Activated naive CD4-positive, alpha-beta T cell treated with anti-CD3 and anti-CD28 coated beads, Interleukin-2, amount 10 ng/mL, durations not matched to agents 7 days and 5 days (primary cell): ENCODE results near the gene LLGL2.

Experiments used
- CTCF ChIA-PET: fragments of 350-600 bp; sonication (Branson Sonifier 250); formaldehyde crosslinking; loops from one replicate; lab custom pipeline; 2021; ENCODE audit warnings: antibody characterized with exemption; lab: Charles Lee
- DNase-seq: peaks from one replicate; pipeline ENCODE4 v3.0.0-alpha.2; 2020
- H3K27ac Mint-ChIP-seq: one replicate; pipeline ENCODE4 v1.8.0; 2021; ENCODE audit warnings: mild to moderate bottlenecking, moderate library complexity, mixed read lengths
- H3K27me3 Mint-ChIP-seq: one replicate; pipeline ENCODE4 v1.8.0; 2021; ENCODE audit warnings: mild to moderate bottlenecking, mixed read lengths
- H3K36me3 Mint-ChIP-seq: one replicate; pipeline ENCODE4 v1.8.0; 2021; ENCODE audit warnings: mixed read lengths
- H3K4me1 Mint-ChIP-seq: one replicate; pipeline ENCODE4 v1.8.0; 2021; ENCODE audit warnings: mixed read lengths
- H3K4me3 Mint-ChIP-seq: one replicate; pipeline ENCODE4 v1.8.0; 2021; ENCODE audit warnings: mild to moderate bottlenecking, moderate library complexity, mixed read lengths
- H3K9me3 Mint-ChIP-seq: one replicate; pipeline ENCODE4 v1.8.0; 2021; ENCODE audit warnings: mixed read lengths

Gene LLGL2

DNA sequence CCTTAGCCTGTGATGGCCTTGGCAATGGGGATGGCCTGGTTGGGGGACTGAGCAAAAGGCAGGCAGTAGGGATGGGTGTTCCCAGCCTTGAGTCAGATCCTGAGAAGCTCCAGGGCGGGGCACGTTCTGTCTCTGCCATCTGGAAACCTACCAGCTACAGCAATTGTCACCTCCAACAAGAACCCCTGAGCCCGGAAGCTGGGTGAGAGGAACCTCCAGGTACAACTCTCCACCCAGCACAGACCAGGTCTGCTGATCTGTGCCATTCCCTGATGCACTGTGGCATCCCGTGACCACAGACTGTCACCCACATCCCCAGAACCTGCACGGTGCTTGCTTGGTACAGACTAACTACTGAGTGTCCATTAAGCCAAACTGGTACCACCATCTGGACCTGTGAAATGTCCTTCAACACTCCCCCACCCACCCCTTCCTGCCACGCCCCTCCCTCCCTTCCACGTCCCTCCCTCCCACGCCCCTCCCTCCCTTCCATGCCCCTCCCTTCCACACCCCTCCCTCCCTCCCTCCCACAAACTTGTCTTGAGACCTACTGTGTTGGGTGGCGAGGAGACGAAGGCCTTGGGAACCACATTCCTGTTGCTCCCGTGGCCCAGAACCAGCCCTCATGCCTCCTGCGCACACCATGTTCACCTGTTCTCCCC is 78.7 kb downstream of the LLGL2 start:
- Mint-ChIP-seq H3K9me3 (no peaks in the 10 kb centered on the region), H3K27ac (no peak overlapping the region), H3K4me1 (peaks cover 5% of the 10 kb centered on the region), H3K36me3 (no peaks in the 10 kb centered on the region), H3K4me3 (no peak overlapping the region), H3K27me3 (peaks cover 4% of the 10 kb centered on the region)
- no peak for DNase-seq
- CTCF ChIA-PET = interaction anchor here (1.0 to 5.1 kb wide), 3 partner anchors 24 to 179 kb away, joined by 3 to 53 read pairs (median 3); no protein-coding TSS in a partner anchor

DNA sequence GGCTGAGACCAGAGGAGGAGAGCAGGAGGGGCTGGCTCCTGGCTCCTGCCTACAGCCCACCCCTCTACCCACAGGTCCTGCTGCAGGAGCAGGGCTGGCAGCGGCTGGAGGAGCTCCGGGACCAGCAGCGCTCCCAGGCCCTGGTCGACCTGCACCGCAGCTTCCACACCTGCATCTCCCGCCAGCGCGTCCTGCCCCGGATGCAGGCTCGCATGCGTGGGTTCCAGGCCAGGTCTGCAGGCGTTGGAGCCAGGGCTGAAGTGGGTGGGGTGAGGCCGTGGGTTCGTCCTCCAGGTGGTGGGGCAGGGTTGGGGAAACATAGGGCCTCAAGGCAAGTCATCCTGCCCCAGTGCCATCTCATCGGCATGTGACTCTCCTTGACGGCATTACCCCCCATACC is 80.3 kb downstream of the LLGL2 start:
- H3K9me3 Mint-ChIP-seq = no peaks in the 10 kb centered on the region
- peaks cover 4% of the 10 kb centered on the region for H3K27me3 Mint-ChIP-seq
- CTCF ChIA-PET = interaction anchor here (1.1 to 1.5 kb wide), 2 partner anchors 27 to 142 kb away, joined by 4 read pairs; partner anchors contain the start of gene SMIM5
- DNase-seq = no peak
- H3K4me1 Mint-ChIP-seq = peaks cover 5% of the 10 kb centered on the region
- no peak overlapping the region for H3K27ac Mint-ChIP-seq
- no peaks in the 10 kb centered on the region for H3K36me3 Mint-ChIP-seq
- no peak overlapping the region for H3K4me3 Mint-ChIP-seq

- Mint-ChIP-seq H3K9me3 (no peaks in the 10 kb centered on the region), H3K27me3 (peaks cover 4% of the 10 kb centered on the region), H3K27ac (no peak overlapping the region), H3K4me3 (no peak overlapping the region), H3K36me3 (no peaks in the 10 kb centered on the region), H3K4me1 (peaks cover 5% of the 10 kb centered on the region)
- no peak for DNase-seq
- CTCF ChIA-PET = interaction anchor here (1.5 kb wide), 1 partner anchor 26 kb away, joined by 4 read pairs; the partner anchor contains the start of gene SMIM5
Measured at GRCh38 chr17:75607086-75607485, 81.6 kb downstream of the LLGL2 start.

DNA sequence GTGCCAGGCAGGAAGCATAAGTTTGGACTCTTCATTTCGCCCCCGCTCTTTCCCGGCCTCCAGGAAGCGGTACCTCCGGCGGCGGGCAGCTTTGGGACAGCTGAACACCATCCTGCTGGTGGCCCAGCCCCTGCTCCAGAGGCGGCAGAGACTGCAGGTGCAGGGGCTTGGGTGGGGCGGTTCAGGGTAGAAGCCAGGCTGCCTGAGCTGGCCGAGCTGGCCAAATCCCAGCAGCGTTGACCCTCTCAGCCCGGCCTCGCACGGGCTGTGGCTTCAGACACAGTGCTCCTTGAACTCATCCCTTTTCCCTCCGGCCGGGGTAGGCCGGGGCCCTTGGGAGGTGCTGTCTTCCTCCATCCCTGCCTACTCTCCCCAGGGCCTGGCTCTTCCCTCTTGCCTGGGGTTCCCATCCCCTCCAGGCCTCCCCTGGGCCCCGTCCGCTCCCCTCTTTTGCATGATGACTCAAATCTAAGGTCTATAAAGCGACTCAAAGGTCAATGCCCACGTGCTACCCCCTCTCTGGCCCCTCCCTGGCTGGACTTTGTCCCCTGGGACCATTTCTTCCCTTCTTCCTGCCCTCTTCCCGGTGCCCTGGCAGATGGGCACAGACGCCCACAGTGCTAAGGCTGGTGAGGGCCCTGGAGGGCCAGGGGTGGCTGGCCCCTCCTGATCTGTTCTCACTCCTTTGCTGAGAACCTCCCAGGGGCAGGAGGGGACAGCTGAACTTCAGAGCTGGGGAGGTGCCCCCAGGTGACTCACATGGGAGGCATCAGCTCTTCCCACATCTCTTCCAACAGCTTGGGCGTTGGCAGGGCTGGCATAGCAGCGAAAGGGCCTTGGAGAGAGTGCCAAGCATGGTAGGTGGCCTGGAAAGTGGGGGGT is 84.8 kb downstream of the LLGL2 start:
- H3K27me3 Mint-ChIP-seq = peaks cover 4% of the 10 kb centered on the region
- no peaks in the 10 kb centered on the region for H3K36me3 Mint-ChIP-seq
- H3K4me1 Mint-ChIP-seq = peaks cover 5% of the 10 kb centered on the region
- CTCF ChIA-PET = interaction anchor here (0.7 to 2.0 kb wide), 4 partner anchors 9 to 262 kb away, joined by 4 to 8 read pairs (median 4); partner anchors contain the start of gene SMIM5
- no peak overlapping the region for H3K4me3 Mint-ChIP-seq
- DNase-seq = no peak
- H3K27ac Mint-ChIP-seq = no peak overlapping the region
- no peaks in the 10 kb centered on the region for H3K9me3 Mint-ChIP-seq

- Mint-ChIP-seq H3K9me3 (no peaks in the 10 kb centered on the region), H3K36me3 (no peaks in the 10 kb centered on the region), H3K4me3 (no peak overlapping the region), H3K27ac (no peak overlapping the region), H3K4me1 (peaks cover 3% of the 10 kb centered on the region), H3K27me3 (peaks cover under 1% of the 10 kb centered on the region)
- DNase-seq = no peak
- CTCF ChIA-PET = interaction anchor here (0.7 to 2.1 kb wide), 4 partner anchors 11 to 138 kb away, joined by 3 to 6 read pairs (median 4); no protein-coding TSS in a partner anchor
Measured at GRCh38 chr17:75611851-75612429, 86.4 kb downstream of the LLGL2 start.

DNA sequence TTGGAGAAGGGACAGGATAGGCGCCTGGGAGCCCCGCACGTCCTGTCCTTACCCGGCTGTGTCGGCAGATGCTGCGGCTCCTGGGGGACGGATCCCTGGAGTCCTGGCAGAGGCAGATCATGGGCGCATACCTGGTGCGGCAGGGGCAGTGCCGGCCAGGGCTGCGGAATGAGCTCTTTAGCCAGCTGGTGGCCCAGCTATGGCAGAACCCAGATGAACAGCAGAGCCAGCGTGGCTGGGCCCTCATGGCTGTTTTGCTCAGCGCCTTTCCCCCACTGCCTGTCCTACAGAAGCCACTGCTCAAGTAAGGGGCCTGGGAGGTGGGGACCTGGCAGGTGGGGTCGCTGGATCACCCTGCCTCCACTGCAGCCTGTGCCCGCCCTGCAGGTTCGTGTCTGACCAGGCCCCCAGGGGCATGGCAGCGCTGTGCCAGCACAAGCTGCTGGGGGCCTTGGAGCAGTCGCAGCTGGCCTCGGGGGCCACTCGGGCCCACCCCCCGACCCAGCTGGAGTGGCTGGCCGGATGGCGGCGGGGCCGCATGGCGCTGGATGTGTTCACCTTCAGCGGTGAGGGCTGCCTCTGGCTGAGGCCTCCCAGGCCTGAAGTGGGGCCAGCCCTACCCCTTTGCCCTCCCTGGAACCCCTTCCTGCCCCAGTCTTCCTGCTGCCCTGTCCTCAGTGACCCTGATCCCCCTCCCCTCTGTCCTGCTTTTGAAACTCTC is 87.6 kb downstream of the LLGL2 start:
- Mint-ChIP-seq H3K9me3 (no peaks in the 10 kb centered on the region), H3K4me3 (no peak overlapping the region), H3K36me3 (no peaks in the 10 kb centered on the region), H3K27ac (no peak overlapping the region), H3K27me3 (no peaks in the 10 kb centered on the region), H3K4me1 (no peaks in the 10 kb centered on the region)
- no peak for DNase-seq
- CTCF ChIA-PET = interaction anchor here (1.2 to 2.1 kb wide), 3 partner anchors 10 to 140 kb away, joined by 3 to 6 read pairs (median 3); no protein-coding TSS in a partner anchor

- Mint-ChIP-seq H3K4me1 (no peaks in the 10 kb centered on the region), H3K27ac (no peak overlapping the region), H3K36me3 (no peaks in the 10 kb centered on the region), H3K9me3 (no peaks in the 10 kb centered on the region), H3K4me3 (no peak overlapping the region), H3K27me3 (no peaks in the 10 kb centered on the region)
- CTCF ChIA-PET = interaction anchor here (0.6 to 2.1 kb wide), 2 partner anchors 13 to 19 kb away, joined by 3 to 6 read pairs; no protein-coding TSS in a partner anchor
- no peak for DNase-seq
Measured at GRCh38 chr17:75614006-75614405, 88.5 kb downstream of the LLGL2 start.

GRCh38 chr17:75614556-75615270 is 89.2 kb downstream of the LLGL2 start:
- no peak overlapping the region for H3K27ac Mint-ChIP-seq

DNA sequence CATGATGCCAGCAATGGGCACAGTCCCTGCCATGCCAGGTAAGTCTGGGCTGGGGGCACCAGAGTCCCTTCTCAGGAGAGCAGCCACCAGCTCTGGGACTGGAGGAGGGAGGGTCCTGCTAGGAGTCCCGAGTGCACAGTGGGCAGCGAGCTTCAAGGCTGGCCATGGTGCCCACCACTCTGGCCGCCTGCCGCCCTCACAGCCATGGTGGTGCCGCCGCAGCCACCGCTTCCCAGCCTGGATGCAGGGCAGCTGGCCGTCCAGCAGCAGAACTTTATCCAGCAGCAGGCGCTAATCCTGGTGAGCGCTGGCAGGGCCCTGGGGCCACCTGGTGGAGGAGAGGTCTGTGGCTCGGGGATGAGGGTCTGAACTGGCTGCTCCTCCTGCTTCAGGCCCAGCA is 89.8 kb downstream of the LLGL2 start:
- no peak for DNase-seq
- CTCF ChIA-PET = no interaction called here
- Mint-ChIP-seq H3K27ac (no peak overlapping the region), H3K9me3 (no peaks in the 10 kb centered on the region), H3K4me3 (no peak overlapping the region), H3K36me3 (no peaks in the 10 kb centered on the region), H3K27me3 (no peaks in the 10 kb centered on the region), H3K4me1 (no peaks in the 10 kb centered on the region)

More at GRCh38 chr17:75614556-75615270, 89.2 kb downstream of the LLGL2 start:
- H3K27me3 Mint-ChIP-seq = no peaks in the 10 kb centered on the region
- no peaks in the 10 kb centered on the region for H3K36me3 Mint-ChIP-seq
- no peaks in the 10 kb centered on the region for H3K4me1 Mint-ChIP-seq
- DNase-seq = no peak
- CTCF ChIA-PET = interaction anchor here (0.6 kb wide), 1 partner anchor 18 kb away, joined by 3 read pairs; no protein-coding TSS in a partner anchor
- no peaks in the 10 kb centered on the region for H3K9me3 Mint-ChIP-seq
- no peak overlapping the region for H3K4me3 Mint-ChIP-seq

DNA sequence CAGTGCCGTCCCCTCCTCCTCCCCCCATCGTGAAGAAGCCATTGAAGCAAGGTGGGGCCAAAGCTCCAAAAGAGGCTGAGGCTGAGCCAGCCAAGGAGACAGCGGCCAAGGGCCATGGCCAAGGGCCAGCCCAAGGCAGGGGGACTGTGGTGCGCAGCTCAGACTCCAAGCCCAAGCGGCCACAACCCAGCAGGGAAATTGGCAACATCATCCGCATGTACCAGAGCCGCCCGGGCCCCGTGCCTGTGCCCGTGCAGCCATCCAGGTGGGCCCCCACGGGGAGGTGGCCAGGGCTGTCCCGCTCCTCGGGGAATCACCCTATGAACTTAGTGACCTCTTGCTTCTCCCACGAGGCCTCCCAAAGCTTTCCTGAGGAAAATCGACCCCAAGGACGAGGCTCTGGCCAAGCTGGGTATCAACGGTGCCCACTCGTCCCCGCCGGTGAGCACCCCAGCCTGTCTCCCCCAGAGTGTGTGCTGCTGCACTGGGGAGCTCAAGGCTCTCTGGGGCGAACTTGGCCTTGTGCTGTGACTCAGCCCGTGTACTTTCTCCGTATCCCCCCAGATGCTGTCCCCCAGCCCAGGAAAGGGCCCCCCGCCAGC is 91.1 kb downstream of the LLGL2 start:
- H3K4me3 Mint-ChIP-seq = no peak overlapping the region
- no peak for DNase-seq

DNA sequence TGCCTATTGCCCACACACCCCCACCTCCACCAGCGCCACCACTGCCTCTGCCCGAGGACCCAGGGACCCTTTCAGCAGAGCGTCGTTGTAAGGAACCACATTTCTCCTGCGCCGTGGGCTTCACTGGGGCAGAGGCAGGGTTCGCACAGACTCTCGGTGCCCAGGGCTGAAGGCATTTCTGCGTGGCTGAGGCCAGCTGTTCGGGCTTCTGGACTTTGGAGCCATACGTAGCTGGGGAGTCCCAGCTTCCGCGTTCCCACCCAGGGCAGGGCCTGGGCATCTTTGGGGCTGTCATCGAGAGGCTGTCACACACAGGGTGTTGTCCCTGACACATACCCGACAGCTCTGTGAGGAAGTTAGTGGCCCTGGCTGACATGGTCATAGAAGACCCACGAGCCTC is 91.7 kb downstream of the LLGL2 start:
- no peaks in the 10 kb centered on the region for H3K4me1 Mint-ChIP-seq
- no peak for DNase-seq
- H3K27ac Mint-ChIP-seq = no peak overlapping the region
- H3K9me3 Mint-ChIP-seq = no peaks in the 10 kb centered on the region
- CTCF ChIA-PET = interaction anchor here (0.9 to 2.2 kb wide), 3 partner anchors 11 to 131 kb away, joined by 3 to 9 read pairs (median 3); partner anchors contain the start of gene SMIM5
- H3K36me3 Mint-ChIP-seq = no peaks in the 10 kb centered on the region
- H3K4me3 Mint-ChIP-seq = no peak overlapping the region
- no peaks in the 10 kb centered on the region for H3K27me3 Mint-ChIP-seq

More for the DNA sequence above, 91.1 kb downstream of the LLGL2 start:
- Mint-ChIP-seq H3K9me3 (no peaks in the 10 kb centered on the region), H3K36me3 (no peaks in the 10 kb centered on the region), H3K27ac (no peak overlapping the region), H3K4me1 (no peaks in the 10 kb centered on the region), H3K27me3 (no peaks in the 10 kb centered on the region)
- CTCF ChIA-PET = interaction anchor here (0.6 to 2.2 kb wide), 5 partner anchors 10 to 195 kb away, joined by 3 to 9 read pairs (median 3); partner anchors contain the start of gene SMIM5

DNA sequence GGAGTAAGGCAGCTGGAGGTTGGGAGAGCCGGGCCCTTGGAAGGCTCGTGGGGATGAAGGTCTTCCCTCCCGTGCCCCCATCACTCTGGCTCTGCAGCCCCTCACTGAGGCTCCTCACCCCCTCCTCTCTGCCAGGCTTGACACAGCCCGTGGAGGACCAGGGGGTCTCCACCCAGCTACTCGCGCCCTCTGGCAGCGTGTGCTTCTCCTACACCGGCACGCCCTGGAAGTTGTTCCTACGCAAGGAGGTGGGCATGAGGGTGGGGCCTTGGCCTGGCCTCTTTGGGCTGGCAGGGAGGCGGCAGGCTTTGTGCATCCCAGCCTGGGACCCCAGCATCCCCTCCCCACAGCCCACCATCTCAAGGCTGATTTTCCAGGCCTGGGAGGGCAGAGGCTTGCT is 92.2 kb downstream of the LLGL2 start:
- no peak for DNase-seq
- CTCF ChIA-PET = interaction anchor here (1.2 to 2.2 kb wide), 2 partner anchors 11 to 16 kb away, joined by 3 to 9 read pairs; partner anchors contain the start of gene SMIM5
- H3K27ac Mint-ChIP-seq = no peak overlapping the region
- H3K9me3 Mint-ChIP-seq = no peaks in the 10 kb centered on the region
- no peak overlapping the region for H3K4me3 Mint-ChIP-seq
- H3K36me3 Mint-ChIP-seq = no peaks in the 10 kb centered on the region
- no peaks in the 10 kb centered on the region for H3K4me1 Mint-ChIP-seq
- no peaks in the 10 kb centered on the region for H3K27me3 Mint-ChIP-seq
